Large intestine (tissue), 3 donors: ENCODE results near the gene SURF2. TPM values are rescaled to one million over a fixed set of nuclear protein-coding genes. Genes with fewer than 3 reads are reported as not detected.
"Not testable (repeated sequence)": the region's sequence is repeated elsewhere in the genome, so short reads cannot be mapped to it uniquely, and the experiment has no call there.

ENCODE experiments used
- DNase-seq, 2 donors: peaks; one replicate each; pipeline versions ENCODE4 v3.0.0 to v3.0.0-alpha.2; 2013
- H3K27ac ChIP-seq: one replicate; pipeline ENCODE4 v1.5.1; 2013; ENCODE audit warnings: low read length
- H3K27me3 ChIP-seq: 2 replicates; pipeline ENCODE4 v1.6.1; 2013; ENCODE audit warnings: low read length; ENCODE audit not compliant: control insufficient read depth, insufficient read depth
- H3K36me3 ChIP-seq: 2 replicates; pipeline ENCODE4 v1.6.1; 2013; ENCODE audit warnings: low read length; ENCODE audit not compliant: control insufficient read depth, insufficient read depth
- H3K4me1 ChIP-seq: one replicate; pipeline ENCODE4 v1.6.1; 2013; ENCODE audit warnings: low read length; ENCODE audit not compliant: control insufficient read depth, insufficient read depth
- H3K4me3 ChIP-seq: one replicate; pipeline ENCODE4 v1.5.1; 2013; ENCODE audit warnings: low read length
- H3K9me3 ChIP-seq: one replicate; pipeline ENCODE4 v1.6.1; 2013; ENCODE audit warnings: mild to moderate bottlenecking, low read depth, low read length, moderate library complexity; ENCODE audit not compliant: control insufficient read depth
- WGBS: methylation state at CpG from one replicate; pipeline ENCODE4 v1.1.5; 2013; ENCODE audit warnings: low lambda C conversion rate; ENCODE audit not compliant: insufficient coverage; 5-methylcytosine and 5-hydroxymethylcytosine counted together
- polyA plus RNA-seq: library from polyadenylated mRNA; unstranded; fragments of 120-200 nt; gene quantifications from one replicate; pipeline ENCODE4 v1.2.1, GENCODE V29; 2013

SURF2 gene
- polyA plus RNA-seq, 1 donor = 16.3 TPM

GRCh38 chr9:133375724-133376654 lies 19.6 kb downstream of the SURF2 start, which contains the start of the genes STKLD1 and SURF4:
Gene STKLD1, plus strand, starts transcription at chr9:133376366. Its CDS starts 108 bp downstream, at chr9:133376474.
Gene SURF4, minus strand, starts transcription at chr9:133376060. Its CDS starts 91 bp downstream, at chr9:133375969.
- Histone ChIP-seq H3K27ac (peak within 1 kb of the TSS; percentile 98), H3K9me3 (peaks cover 3% of the 10 kb centered on the region), H3K36me3 (peaks cover 27% of the 10 kb centered on the region), H3K27me3 (no peaks in the 10 kb centered on the region), H3K4me3 (peak within 1 kb of the TSS; percentile 75), H3K4me1 (peaks cover 31% of the 10 kb centered on the region)
- no CpG with 5 or more reads among the region's 120 CpGs for WGBS
- peak; percentile 97 to 99 for DNase-seq

- peaks cover 17% of the 10 kb centered on the region for H3K36me3 ChIP-seq
- H3K27me3 ChIP-seq, DNase-seq, H3K27ac ChIP-seq, H3K4me3 ChIP-seq, H3K9me3 ChIP-seq: not testable (repeated sequence)
- H3K4me1 ChIP-seq = peaks cover 18% of the 10 kb centered on the region
- WGBS = 100% methylated on average over 1 of the region's 14 CpGs
Measured at GRCh38 chr9:133377280-133377679, 20.9 kb downstream of the SURF2 start.

GRCh38 chr9:133377721-133378216 lies 21.4 kb downstream of the SURF2 start:
- peaks cover 12% of the 10 kb centered on the region for H3K36me3 ChIP-seq
- H3K27me3 ChIP-seq = no peaks in the 10 kb centered on the region
- H3K4me1 ChIP-seq = peaks cover 13% of the 10 kb centered on the region
- no peak for DNase-seq
- no CpG with 5 or more reads among the region's 6 CpGs for WGBS
- no peak overlapping the region for H3K4me3 ChIP-seq
- H3K27ac ChIP-seq = no peak overlapping the region
- peaks cover 8% of the 10 kb centered on the region for H3K9me3 ChIP-seq

GRCh38 chr9:133378408-133378962 lies 22.1 kb downstream of the SURF2 start:
- DNase-seq = no peak
- peaks cover 15% of the 10 kb centered on the region for H3K9me3 ChIP-seq
- H3K36me3 ChIP-seq = peaks cover 5% of the 10 kb centered on the region
- no peak overlapping the region for H3K4me3 ChIP-seq
- H3K27me3 ChIP-seq = no peaks in the 10 kb centered on the region
- WGBS = no CpG with 5 or more reads among the region's 1 CpG
- peaks cover 7% of the 10 kb centered on the region for H3K4me1 ChIP-seq
- H3K27ac ChIP-seq = no peak overlapping the region

- no peak overlapping the region for H3K4me3 ChIP-seq
- WGBS = no CpG with 5 or more reads among the region's 14 CpGs
- peaks cover 3% of the 10 kb centered on the region for H3K4me1 ChIP-seq
- peaks cover 16% of the 10 kb centered on the region for H3K9me3 ChIP-seq
- H3K36me3 ChIP-seq = no peaks in the 10 kb centered on the region
- H3K27ac ChIP-seq = no peak overlapping the region
- no peak for DNase-seq
- no peaks in the 10 kb centered on the region for H3K27me3 ChIP-seq
Measured at GRCh38 chr9:133379153-133380086, 23.1 kb downstream of the SURF2 start.

GRCh38 chr9:133380734-133381133 lies 24.4 kb downstream of the SURF2 start:
- 80% methylated on average over 1 of the region's 4 CpGs for WGBS
- H3K27ac ChIP-seq = no peak overlapping the region

GRCh38 chr9:133382507-133383141 lies 26.3 kb downstream of the SURF2 start:
- H3K27ac ChIP-seq = no peak overlapping the region
- DNase-seq = no peak
- no peak overlapping the region for H3K4me3 ChIP-seq
- 92% methylated on average over 2 of the region's 4 CpGs for WGBS
- no peaks in the 10 kb centered on the region for H3K4me1 ChIP-seq
- H3K36me3 ChIP-seq = no peaks in the 10 kb centered on the region
- no peaks in the 10 kb centered on the region for H3K27me3 ChIP-seq
- H3K9me3 ChIP-seq = peaks cover 16% of the 10 kb centered on the region

More at GRCh38 chr9:133380734-133381133, 24.4 kb downstream of the SURF2 start:
- Histone ChIP-seq H3K4me3 (no peak overlapping the region), H3K4me1 (peaks cover 3% of the 10 kb centered on the region), H3K27me3 (no peaks in the 10 kb centered on the region), H3K9me3 (peaks cover 16% of the 10 kb centered on the region), H3K36me3 (no peaks in the 10 kb centered on the region)
- DNase-seq = no peak

GRCh38 chr9:133383438-133383837 lies 27.1 kb downstream of the SURF2 start:
- H3K4me1 ChIP-seq = no peaks in the 10 kb centered on the region
- no peak overlapping the region for H3K27ac ChIP-seq
- H3K27me3 ChIP-seq = no peaks in the 10 kb centered on the region
- no CpG with 5 or more reads among the region's 3 CpGs for WGBS
- H3K4me3 ChIP-seq = no peak overlapping the region
- H3K9me3 ChIP-seq = peaks cover 13% of the 10 kb centered on the region
- DNase-seq = no peak
- no peaks in the 10 kb centered on the region for H3K36me3 ChIP-seq

GRCh38 chr9:133384736-133385321 lies 28.5 kb downstream of the SURF2 start:
- Histone ChIP-seq H3K27ac (no peak overlapping the region), H3K9me3 (peaks cover 13% of the 10 kb centered on the region), H3K36me3 (no peaks in the 10 kb centered on the region), H3K27me3 (no peaks in the 10 kb centered on the region), H3K4me1 (no peaks in the 10 kb centered on the region), H3K4me3 (no peak overlapping the region)
- no peak for DNase-seq
- no CpG with 5 or more reads among the region's 17 CpGs for WGBS
